ENCODE results near the gene CCDC187. TPM values are rescaled to one million over a fixed set of nuclear protein-coding genes. Genes with fewer than 3 reads are reported as not detected.

CCDC187 gene
- total RNA-seq, 1 donor from 2014 or later, result not detected

GRCh38 chr9:136318776-136319241, 14.9 kb upstream of the CCDC187 start:
- no peak for DNase-seq (ENCODE audit: extremely low spot score in 2 of 2)
- Histone ChIP-seq H3K36me3 (no peaks in the 10 kb centered on the region), H3K9me3 (no peaks in the 10 kb centered on the region), H3K27ac (no peak overlapping the region), H3K27me3 (no peaks in the 10 kb centered on the region), H3K4me3 (no peak overlapping the region), H3K4me1 (no peaks in the 10 kb centered on the region)
- TF ChIP-seq POLR2AphosphoS5 (IDR thresholded peaks at IDR 0.05; ENCODE audit: insufficient read depth in 1 of 2, low read depth in 1 of 2) (no peak), POLR2A (IDR thresholded peaks at IDR 0.05) (no peak), CTCF (IDR thresholded peaks at IDR 0.05) (no peak)
- intact Hi-C loops (cut with DNase I), result loop anchor here (10.0 kb wide), 2 partner anchors 46 to 86 kb away; partner anchors contain the start of genes DNLZ and SNAPC4

GRCh38 chr9:136318111-136318775, 14.3 kb upstream of the CCDC187 start:
- Histone ChIP-seq H3K36me3 (no peaks in the 10 kb centered on the region), H3K27me3 (no peaks in the 10 kb centered on the region), H3K9me3 (no peaks in the 10 kb centered on the region), H3K4me1 (no peaks in the 10 kb centered on the region), H3K27ac (no peak overlapping the region), H3K4me3 (no peak overlapping the region)
- no peak for TF ChIP-seq POLR2A (IDR thresholded peaks at IDR 0.05)
- no peak for TF ChIP-seq CTCF (IDR thresholded peaks at IDR 0.05)
- no peak for TF ChIP-seq POLR2AphosphoS5 (IDR thresholded peaks at IDR 0.05; ENCODE audit: insufficient read depth in 1 of 2, low read depth in 1 of 2)
- intact Hi-C loops (cut with DNase I), result loop anchor here (10.0 kb wide), 2 partner anchors 47 to 87 kb away; partner anchors contain the start of genes DNLZ and SNAPC4
- DNase-seq (ENCODE audit: extremely low spot score in 2 of 2), result no peak

- TF ChIP-seq POLR2AphosphoS5 (IDR thresholded peaks at IDR 0.05; ENCODE audit: insufficient read depth in 1 of 2, low read depth in 1 of 2) (no peak), POLR2A (IDR thresholded peaks at IDR 0.05) (no peak), CTCF (IDR thresholded peaks at IDR 0.05) (no peak)
- Histone ChIP-seq H3K27me3 (no peaks in the 10 kb centered on the region), H3K27ac (no peak overlapping the region), H3K4me1 (no peaks in the 10 kb centered on the region), H3K36me3 (no peaks in the 10 kb centered on the region), H3K4me3 (no peak overlapping the region), H3K9me3 (no peaks in the 10 kb centered on the region)
- no peak for DNase-seq (ENCODE audit: extremely low spot score in 2 of 2)
- intact Hi-C loops (cut with DNase I), result loop anchor here (10.0 kb wide), 2 partner anchors 47 to 87 kb away; partner anchors contain the start of genes DNLZ and SNAPC4
Observed at GRCh38 chr9:136317695-136318094, 13.8 kb upstream of the CCDC187 start.

GRCh38 chr9:136316896-136317676, 13.2 kb upstream of the CCDC187 start:
- Histone ChIP-seq H3K27ac (no peak overlapping the region), H3K36me3 (no peaks in the 10 kb centered on the region), H3K9me3 (no peaks in the 10 kb centered on the region), H3K4me3 (no peak overlapping the region), H3K4me1 (no peaks in the 10 kb centered on the region), H3K27me3 (no peaks in the 10 kb centered on the region)
- no peak for DNase-seq (ENCODE audit: extremely low spot score in 2 of 2)
- TF ChIP-seq POLR2A (IDR thresholded peaks at IDR 0.05) (no peak), POLR2AphosphoS5 (IDR thresholded peaks at IDR 0.05; ENCODE audit: insufficient read depth in 1 of 2, low read depth in 1 of 2) (no peak), CTCF (IDR thresholded peaks at IDR 0.05) (no peak)
- intact Hi-C loops (cut with DNase I), result loop anchor here (10.0 kb wide), 2 partner anchors 48 to 88 kb away; partner anchors contain the start of genes DNLZ and SNAPC4
